Stimulated activated naive B cell treated with anti-CD40 and anti-IgM and Interleukin-4, amounts not matched to agents 10 μg/mL and 1 μg/mL and 100 μg/mL, for 72 hours (primary cell): ENCODE data around the gene PRM2.

Experiments used
- ATAC-seq, 2 donors: fragments of 150-1000 bp; cut with Tn5 transposase; replicated peaks; 2 replicates each; pipeline ENCODE4 v1.10.0; 2021; ENCODE audit warnings: moderate library complexity in 1 of 2
- DNase-seq: peaks from one replicate; pipeline ENCODE4 v3.0.0; 2021
- H3K27ac Mint-ChIP-seq: one replicate; pipeline ENCODE4 v1.8.0; 2022; ENCODE audit warnings: mild to moderate bottlenecking, mixed read lengths
- H3K27me3 Mint-ChIP-seq, 2 donors: one replicate each; pipeline ENCODE4 v1.8.0; 2022; ENCODE audit warnings: mixed read lengths in 2 of 2
- H3K36me3 Mint-ChIP-seq, 2 donors: one replicate each; pipeline ENCODE4 v1.8.0; 2022; ENCODE audit warnings: mixed read lengths in 2 of 2, mild to moderate bottlenecking in 1 of 2
- H3K4me1 Mint-ChIP-seq, 2 donors: one replicate each; pipeline ENCODE4 v1.8.0; 2022; ENCODE audit warnings: mixed read lengths in 2 of 2, mild to moderate bottlenecking in 1 of 2
- H3K4me3 Mint-ChIP-seq, 2 donors: one replicate each; pipeline ENCODE4 v1.8.0; 2022; ENCODE audit warnings: mild to moderate bottlenecking in 2 of 2, mixed read lengths in 2 of 2, moderate library complexity in 1 of 2
- H3K9me3 Mint-ChIP-seq, 2 donors: one replicate each; pipeline ENCODE4 v1.8.0; 2022; ENCODE audit warnings: mixed read lengths in 2 of 2, mild to moderate bottlenecking in 1 of 2

PRM2 gene

GRCh38 chr16:11245222-11245737 lies 31.0 kb downstream of the PRM2 start:
- DNase-seq = no peak
- Mint-ChIP-seq H3K27me3 (no peaks in the 10 kb centered on the region), H3K4me3 (no peak overlapping the region), H3K4me1 (peaks cover 27 to 38% of the 10 kb centered on the region in 2 donors), H3K36me3 (peaks cover 11 to 23% of the 10 kb centered on the region in 2 donors), H3K27ac (peak overlapping the region; percentile 31), H3K9me3 (peaks cover 0 to under 1% of the 10 kb centered on the region in 2 donors)
- ATAC-seq = no peak

- Mint-ChIP-seq H3K27ac (no peak overlapping the region), H3K36me3 (peaks cover 0 to 2% of the 10 kb centered on the region in 2 donors), H3K9me3 (no peaks in the 10 kb centered on the region), H3K4me1 (peaks cover 18 to 23% of the 10 kb centered on the region in 2 donors), H3K4me3 (no peak overlapping the region), H3K27me3 (no peaks in the 10 kb centered on the region)
- no peak for DNase-seq
- ATAC-seq = no peak
Observed at GRCh38 chr16:11242658-11243057, 33.6 kb downstream of the PRM2 start.

GRCh38 chr16:11241480-11242204 lies 34.6 kb downstream of the PRM2 start:
- no peak overlapping the region for H3K27ac Mint-ChIP-seq
- no peaks in the 10 kb centered on the region for H3K36me3 Mint-ChIP-seq
- peaks cover 16 to 17% of the 10 kb centered on the region in 2 donors for H3K4me1 Mint-ChIP-seq
- no peak for ATAC-seq
- no peak overlapping the region for H3K4me3 Mint-ChIP-seq
- H3K9me3 Mint-ChIP-seq = no peaks in the 10 kb centered on the region
- no peak for DNase-seq
- no peaks in the 10 kb centered on the region for H3K27me3 Mint-ChIP-seq

- H3K27me3 Mint-ChIP-seq = no peaks in the 10 kb centered on the region
- H3K4me3 Mint-ChIP-seq = peak overlapping the region in 1 of 2 donors; percentile 29
- no peaks in the 10 kb centered on the region for H3K36me3 Mint-ChIP-seq
- H3K27ac Mint-ChIP-seq = peak overlapping the region; percentile 75
- ATAC-seq (peak in 1 of 2 donors; percentile 35), DNase-seq (no peak)
- peaks cover 13 to 17% of the 10 kb centered on the region in 2 donors for H3K4me1 Mint-ChIP-seq
- H3K9me3 Mint-ChIP-seq = no peaks in the 10 kb centered on the region
Observed at GRCh38 chr16:11240636-11241473, 35.4 kb downstream of the PRM2 start.

GRCh38 chr16:11239644-11240632 lies 36.3 kb downstream of the PRM2 start:
- ATAC-seq (peak in 1 of 2 donors; percentile 38), DNase-seq (no peak)
- Mint-ChIP-seq H3K27me3 (no peaks in the 10 kb centered on the region), H3K36me3 (no peaks in the 10 kb centered on the region), H3K4me3 (no peak overlapping the region), H3K4me1 (peaks cover 13 to 22% of the 10 kb centered on the region in 2 donors), H3K9me3 (no peaks in the 10 kb centered on the region), H3K27ac (peak overlapping the region; percentile 48)

GRCh38 chr16:11238272-11239202 lies 37.7 kb downstream of the PRM2 start:
- Mint-ChIP-seq H3K27ac (no peak overlapping the region), H3K4me1 (peaks cover 20 to 36% of the 10 kb centered on the region in 2 donors)

GRCh38 chr16:11236461-11237254 lies 39.6 kb downstream of the PRM2 start:
- no peak overlapping the region for H3K27ac Mint-ChIP-seq
- ATAC-seq (no peak), DNase-seq (no peak)
- peaks cover 33 to 55% of the 10 kb centered on the region in 2 donors for H3K4me1 Mint-ChIP-seq
- no peaks in the 10 kb centered on the region for H3K36me3 Mint-ChIP-seq
- no peak overlapping the region for H3K4me3 Mint-ChIP-seq
- no peaks in the 10 kb centered on the region for H3K9me3 Mint-ChIP-seq
- no peaks in the 10 kb centered on the region for H3K27me3 Mint-ChIP-seq

More at GRCh38 chr16:11238272-11239202, 37.7 kb downstream of the PRM2 start:
- H3K27me3 Mint-ChIP-seq = no peaks in the 10 kb centered on the region
- H3K9me3 Mint-ChIP-seq = no peaks in the 10 kb centered on the region
- ATAC-seq = no peak
- no peak overlapping the region for H3K4me3 Mint-ChIP-seq
- no peak for DNase-seq
- H3K36me3 Mint-ChIP-seq = no peaks in the 10 kb centered on the region

- Mint-ChIP-seq H3K9me3 (no peaks in the 10 kb centered on the region), H3K27me3 (no peaks in the 10 kb centered on the region), H3K4me1 (peaks cover 37 to 60% of the 10 kb centered on the region in 2 donors), H3K27ac (no peak overlapping the region), H3K4me3 (no peak overlapping the region), H3K36me3 (no peaks in the 10 kb centered on the region)
- no peak for ATAC-seq
- DNase-seq = no peak
Observed at GRCh38 chr16:11235703-11235991, 40.6 kb downstream of the PRM2 start.

GRCh38 chr16:11234884-11235702 lies 41.2 kb downstream of the PRM2 start:
- no peak overlapping the region for H3K4me3 Mint-ChIP-seq
- DNase-seq = no peak
- H3K27me3 Mint-ChIP-seq = no peaks in the 10 kb centered on the region
- H3K4me1 Mint-ChIP-seq = peaks cover 33 to 54% of the 10 kb centered on the region in 2 donors
- no peak for ATAC-seq
- H3K9me3 Mint-ChIP-seq = no peaks in the 10 kb centered on the region
- H3K27ac Mint-ChIP-seq = peak overlapping the region; percentile 48
- no peaks in the 10 kb centered on the region for H3K36me3 Mint-ChIP-seq

GRCh38 chr16:11233727-11234376 lies 42.4 kb downstream of the PRM2 start:
- H3K36me3 Mint-ChIP-seq = no peaks in the 10 kb centered on the region
- H3K4me1 Mint-ChIP-seq = peaks cover 36 to 58% of the 10 kb centered on the region in 2 donors
- peak overlapping the region; percentile 41 to 78 for H3K4me3 Mint-ChIP-seq
- no peaks in the 10 kb centered on the region for H3K27me3 Mint-ChIP-seq
- peak overlapping the region; percentile 96 for H3K27ac Mint-ChIP-seq
- peak; percentile 32 for DNase-seq
- peak; percentile 23 to 25 for ATAC-seq
- H3K9me3 Mint-ChIP-seq = no peaks in the 10 kb centered on the region

GRCh38 chr16:11232852-11233726 lies 43.2 kb downstream of the PRM2 start:
- no peaks in the 10 kb centered on the region for H3K27me3 Mint-ChIP-seq
- peak overlapping the region; percentile 96 for H3K27ac Mint-ChIP-seq
- peak overlapping the region; percentile 41 to 78 for H3K4me3 Mint-ChIP-seq
- no peaks in the 10 kb centered on the region for H3K9me3 Mint-ChIP-seq
- peak; percentile 90 for ATAC-seq
- H3K4me1 Mint-ChIP-seq = peaks cover 40 to 60% of the 10 kb centered on the region in 2 donors
- DNase-seq = peak; percentile 85
- H3K36me3 Mint-ChIP-seq = no peaks in the 10 kb centered on the region
